ENCODE data around the gene SLC12A5. TPM values are rescaled to one million over a fixed set of nuclear protein-coding genes. Genes with fewer than 3 reads are reported as not detected.

SLC12A5 gene
- total and polyA plus RNA-seq, 9 of the 15 experiments (the other 6 are each of a cell fraction or from before 2014, with no cell fraction given), result 0.36 to 7.5 (median 2.1) TPM

- H3K4me2 ChIP-seq (ENCODE audit: insufficient read depth, low read length), result peak overlapping the region; percentile 84
- H3K9me1 ChIP-seq (ENCODE audit: control insufficient read depth, insufficient read depth, low read length), result no peaks in the 10 kb centered on the region
- H3K9me3 ChIP-seq (replicated peaks; ENCODE audit: control insufficient read depth, insufficient read depth, low read depth, low read length), result no peaks in the 10 kb centered on the region
- in situ Hi-C loops (cut with MboI) (no loop called here), intact Hi-C loops (cut with micrococcal nuclease) (loop anchor here (2.0 to 5.0 kb wide), 3 partner anchors 64 to 150 kb away; no protein-coding TSS in a partner anchor)
- H3K27me3 ChIP-seq (ENCODE audit: control insufficient read depth in 2 of 2, insufficient read depth in 2 of 2, low read length in 2 of 2), result 0 out of 5 replicates have a peak, but pooled peaks cover 0 to 7% of the 10 kb centered on the region in 2 experiments
- H3K27ac ChIP-seq (ENCODE audit: extremely low read depth, low read depth, low read length), result no peak overlapping the region
- no peaks in the 10 kb centered on the region for H3K79me2 ChIP-seq (ENCODE audit: control insufficient read depth, insufficient read depth, low read length)
- H3K4me1 ChIP-seq (replicated peaks in 1 of 2; ENCODE audit: control insufficient read depth in 2 of 2, insufficient read depth in 2 of 2, low read length in 2 of 2), result peaks cover 14 to 23% of the 10 kb centered on the region in 2 experiments
- ChIA-PET POLR2A (interaction anchor here (0.6 kb wide), 1 partner anchor 12 kb away, joined by 3 read pairs; no protein-coding TSS in a partner anchor), CTCF (ENCODE audit: low intra/inter-chr PET ratio) (interaction anchor here (0.5 to 1.4 kb wide), 5 partner anchors 8 to 659 kb away, joined by 3 to 5 read pairs (median 4); no protein-coding TSS in a partner anchor)
- no TSS peak for BruUV-seq (replicated peaks)
- H3K9ac ChIP-seq (ENCODE audit: insufficient read depth in 1 of 2, low read depth in 2 of 2, low read length in 2 of 2), result peak overlapping the region in 1 of 2 experiments; percentile 69; a peak in 2 of 4 replicates
- WGBS (ENCODE audit: insufficient coverage, low coverage, missing lambda C conversion rate), result 3% methylated on average over 22 of the region's 37 CpGs
- H3K36me3 ChIP-seq (ENCODE audit: control insufficient read depth, insufficient read depth, low read length), result no peaks in the 10 kb centered on the region
- peak; percentile 74 to 78 (median 76) for DNase-seq (ENCODE audit: extremely low read depth in 1 of 4, low spot score in 3 of 4)
- H2AFZ ChIP-seq (ENCODE audit: low read depth, low read length), result peak overlapping the region; percentile 77
- ATAC-seq, result peak; percentile 63
- peak overlapping the region; percentile 78; the same call in 1 of the 2 replicates for H3K4me3 ChIP-seq
- FAIRE-seq, result peak; percentile 69
- peaks cover 5% of the 10 kb centered on the region; the same call in 1 of the 2 replicates for H4K20me1 ChIP-seq (replicated peaks; ENCODE audit: control insufficient read depth, insufficient read depth, low read length)
- TF ChIP-seq CTBP1 (IDR thresholded peaks at IDR 0.05; ENCODE audit: borderline replicate concordance) (peak; percentile 8; the same call in 1 of the 2 replicates), TFAM (CRISPR knock-in tag; conservative IDR thresholded peaks at IDR 0.05) (no peak), ZNF184 (CRISPR knock-in tag; IDR thresholded peaks at IDR 0.05) (no peak), REST (IDR thresholded peaks at IDR 0.05; ENCODE audit: borderline replicate concordance) (peak; percentile 48; the same call in 1 of the 2 replicates), REST (CRISPR knock-in tag; IDR thresholded peaks at IDR 0.05; ENCODE audit: low read depth) (0 out of 2 replicates have a peak, but pooled peaks have one; percentile 40), ETV6 (IDR thresholded peaks at IDR 0.05; ENCODE audit: borderline replicate concordance in 1 of 2, low read depth in 2 of 2, low read length in 1 of 2) (no peak), ETV6 (CRISPR knock-in tag; IDR thresholded peaks at IDR 0.05; ENCODE audit: borderline replicate concordance) (no peak), ATF7 (IDR thresholded peaks at IDR 0.05) (no peak), SMC3 (conservative IDR thresholded peaks at IDR 0.05; ENCODE audit: insufficient read depth, low read depth, low read length) (peak; percentile 46), THRB (CRISPR knock-in tag; conservative IDR thresholded peaks at IDR 0.05) (0 out of 2 replicates have a peak, but pooled peaks have one; percentile 48)
Observed at GRCh38 chr20:46022411-46023147, 6.4 kb upstream of the SLC12A5 start.

All from K562 (cell line).